Medulla oblongata (tissue), 1 donor: ENCODE data around the gene TMEM203.
A peak's percentile ranks its signal among the peaks of the same experiment; 100 is the strongest.

ENCODE experiments used
- DNase-seq: peaks from one replicate; pipeline ENCODE4 v3.0.0-alpha.2; 2015; ENCODE audit errors: extremely low spot score

The TMEM203 gene

DNA sequence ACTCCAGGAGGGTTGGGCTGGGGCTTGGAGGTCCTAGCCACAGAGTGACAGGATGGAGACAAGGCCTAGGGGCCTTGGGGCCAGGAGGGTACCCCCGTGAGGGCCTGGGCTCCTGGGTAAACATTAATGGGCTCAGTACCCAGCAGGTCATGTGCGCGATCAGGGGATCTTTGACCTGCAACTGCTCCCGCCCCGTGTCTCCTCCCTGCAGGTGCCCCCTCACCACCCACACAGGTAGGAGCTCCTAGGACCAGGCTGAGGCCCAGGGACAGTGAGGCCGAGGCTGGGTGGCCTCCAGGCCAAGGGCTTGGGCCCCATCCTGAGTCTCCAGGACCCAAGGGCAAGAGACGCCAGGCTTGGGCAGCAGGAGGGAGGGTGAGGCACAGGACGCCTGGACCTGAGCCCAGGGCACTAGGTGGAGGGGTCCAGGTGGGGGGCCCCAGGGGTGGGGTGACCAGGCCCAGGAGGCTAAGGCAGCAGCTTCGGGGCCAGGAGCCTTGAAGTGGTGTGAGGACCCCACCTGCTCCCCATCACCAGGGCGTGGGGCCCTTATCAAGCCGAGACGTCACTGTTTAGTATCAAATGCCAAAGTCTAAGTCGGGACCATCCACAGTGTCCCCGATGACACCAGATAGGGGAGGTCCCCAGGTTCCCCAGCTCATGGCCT is 25.4 kb upstream of the TMEM203 start, which contains the start of gene SLC34A3:
Gene SLC34A3, plus strand, starts transcription at position 197 of the 667 bp plus-strand sequence. CDS start 802 bp downstream, outside the sequence.
- DNase-seq = no peak

DNA sequence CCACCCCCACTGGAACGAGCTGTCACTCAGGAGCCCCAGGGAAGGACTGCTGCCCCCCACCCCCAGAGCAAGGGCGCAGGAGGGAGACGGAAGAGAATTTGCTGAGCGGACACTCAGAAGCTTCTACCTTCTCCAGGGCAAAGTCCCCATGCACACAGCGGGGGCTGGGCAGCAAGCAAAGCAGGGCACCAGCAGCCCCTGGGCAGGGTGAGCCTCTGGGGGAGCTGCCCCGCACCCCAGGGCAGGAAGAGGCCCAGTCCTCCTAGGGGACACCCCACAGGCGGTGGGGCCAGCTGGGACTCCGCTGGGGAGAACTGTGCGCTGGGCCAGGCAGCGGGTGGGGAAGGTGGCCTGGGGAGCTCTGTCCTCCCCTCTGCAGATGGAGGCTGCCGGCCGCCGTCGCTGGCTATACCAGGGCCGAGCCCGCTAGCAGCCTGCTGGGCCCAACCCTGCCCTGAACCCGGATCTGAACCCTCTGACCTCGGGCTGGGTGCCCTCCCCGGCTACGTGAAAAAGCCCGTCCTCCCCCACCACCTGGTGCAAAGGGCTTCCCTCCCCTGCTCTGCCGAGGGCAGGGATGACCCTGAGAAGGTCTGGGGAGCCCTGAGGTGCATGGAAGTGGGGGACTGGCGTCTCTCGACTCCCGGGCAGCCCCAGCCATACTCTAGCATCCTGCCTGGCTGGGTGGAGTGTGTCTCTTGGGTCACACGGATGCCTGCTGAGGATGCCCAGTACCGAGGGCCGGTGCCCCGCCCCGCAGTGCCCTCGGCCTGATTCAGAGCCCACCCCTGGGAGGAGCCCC is 24.7 kb upstream of the TMEM203 start:
- no peak for DNase-seq

DNA sequence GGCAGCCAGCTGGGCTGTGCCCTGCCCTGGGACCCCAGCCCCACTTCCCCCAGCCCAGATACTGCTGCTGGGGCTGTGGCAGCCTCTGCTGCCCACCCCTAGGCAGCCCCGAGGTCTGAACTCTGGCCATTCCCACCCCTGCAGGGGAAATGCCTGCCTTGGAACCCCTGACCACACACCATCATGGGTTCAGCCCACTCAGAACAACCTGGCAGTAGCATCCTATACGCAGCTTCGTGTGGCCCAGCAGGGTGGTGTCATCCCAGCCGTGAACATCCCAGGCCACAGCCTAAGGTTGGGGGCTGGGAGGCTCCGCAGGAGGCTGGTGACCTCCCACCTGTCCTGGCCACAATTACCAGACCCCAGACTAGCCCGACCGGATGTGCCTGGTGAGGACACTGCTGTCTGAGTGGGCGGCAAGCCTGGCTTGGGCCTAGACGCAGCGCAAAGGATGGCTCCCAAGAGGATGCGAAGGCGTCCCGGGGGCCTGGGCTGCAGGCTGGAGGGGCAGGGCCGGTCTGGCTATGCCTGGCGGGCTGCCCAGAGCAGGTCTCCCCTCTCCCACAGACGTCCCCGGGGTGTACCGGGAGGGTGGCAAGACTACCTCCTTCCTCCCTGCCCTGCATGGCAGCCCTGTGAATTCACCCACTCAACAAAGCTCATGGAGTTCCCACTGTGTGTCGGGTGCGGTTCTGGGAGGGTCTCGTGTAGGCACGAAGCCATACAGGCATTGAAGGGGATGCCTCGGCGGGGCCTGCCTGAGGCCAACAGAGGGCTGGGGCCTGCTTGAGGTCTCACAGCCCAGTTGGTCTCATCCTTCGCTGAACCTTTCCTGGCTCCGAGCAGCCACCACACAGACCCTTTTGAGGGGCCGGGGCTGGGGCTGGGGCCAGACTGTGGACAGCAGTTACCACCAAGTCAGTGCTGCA is 23.8 kb upstream of the TMEM203 start:
- DNase-seq = no peak

DNA sequence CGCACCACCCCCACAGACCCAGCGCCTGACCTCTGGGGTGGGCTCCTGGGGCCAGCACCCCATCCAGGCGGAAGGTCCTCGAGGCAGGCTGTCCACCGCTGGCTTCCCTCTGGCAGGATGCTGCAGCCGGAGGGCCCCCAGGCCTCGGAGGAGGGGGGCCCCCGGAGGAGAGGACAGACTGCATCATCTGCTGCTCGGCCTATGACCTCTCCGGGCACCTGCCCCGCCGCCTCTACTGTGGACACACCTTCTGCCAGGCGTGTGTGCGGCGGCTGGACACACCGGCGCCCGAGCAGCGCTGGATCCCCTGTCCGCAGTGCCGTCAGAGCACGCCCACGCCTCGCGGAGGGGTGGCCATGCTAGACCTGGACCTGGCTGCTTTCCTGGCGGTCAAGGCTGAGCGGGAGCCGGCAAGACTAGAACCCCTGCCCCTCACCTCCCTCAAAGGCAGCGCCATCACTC is 23.1 kb upstream of the TMEM203 start:
- DNase-seq = no peak

DNA sequence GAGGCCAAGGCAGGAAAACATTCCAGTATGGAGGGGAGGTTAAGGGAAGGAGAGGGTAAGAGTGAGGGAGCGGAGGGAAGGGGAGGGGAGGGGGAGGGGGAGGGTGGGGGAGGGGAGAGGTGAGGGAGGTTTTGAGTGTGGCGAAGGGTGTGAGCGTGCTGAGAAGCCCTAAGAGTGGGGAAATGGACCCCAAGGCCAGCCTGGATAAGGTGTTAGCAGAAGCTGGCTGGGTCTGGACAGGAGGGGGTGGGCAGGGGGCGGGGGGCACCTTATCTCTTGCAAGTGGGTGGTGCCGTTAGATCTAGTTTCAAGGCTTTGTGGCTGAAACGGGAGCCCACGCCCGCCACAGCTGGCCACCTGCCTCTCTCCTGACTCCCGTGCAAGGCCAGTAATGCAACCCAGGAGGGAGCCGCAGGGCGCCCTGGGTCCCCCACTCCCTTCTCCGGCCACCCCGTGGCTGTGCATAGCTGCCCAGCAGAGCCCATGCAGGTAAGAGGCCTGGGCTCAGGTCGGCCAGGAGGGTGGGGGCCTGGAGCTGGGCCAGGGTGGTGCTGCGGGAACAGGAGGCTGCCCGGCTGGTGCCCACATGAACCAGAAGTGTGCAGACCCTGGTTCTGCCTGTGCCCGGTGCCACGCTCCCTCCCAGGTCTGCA is 22.5 kb upstream of the TMEM203 start:
- DNase-seq = no peak

DNA sequence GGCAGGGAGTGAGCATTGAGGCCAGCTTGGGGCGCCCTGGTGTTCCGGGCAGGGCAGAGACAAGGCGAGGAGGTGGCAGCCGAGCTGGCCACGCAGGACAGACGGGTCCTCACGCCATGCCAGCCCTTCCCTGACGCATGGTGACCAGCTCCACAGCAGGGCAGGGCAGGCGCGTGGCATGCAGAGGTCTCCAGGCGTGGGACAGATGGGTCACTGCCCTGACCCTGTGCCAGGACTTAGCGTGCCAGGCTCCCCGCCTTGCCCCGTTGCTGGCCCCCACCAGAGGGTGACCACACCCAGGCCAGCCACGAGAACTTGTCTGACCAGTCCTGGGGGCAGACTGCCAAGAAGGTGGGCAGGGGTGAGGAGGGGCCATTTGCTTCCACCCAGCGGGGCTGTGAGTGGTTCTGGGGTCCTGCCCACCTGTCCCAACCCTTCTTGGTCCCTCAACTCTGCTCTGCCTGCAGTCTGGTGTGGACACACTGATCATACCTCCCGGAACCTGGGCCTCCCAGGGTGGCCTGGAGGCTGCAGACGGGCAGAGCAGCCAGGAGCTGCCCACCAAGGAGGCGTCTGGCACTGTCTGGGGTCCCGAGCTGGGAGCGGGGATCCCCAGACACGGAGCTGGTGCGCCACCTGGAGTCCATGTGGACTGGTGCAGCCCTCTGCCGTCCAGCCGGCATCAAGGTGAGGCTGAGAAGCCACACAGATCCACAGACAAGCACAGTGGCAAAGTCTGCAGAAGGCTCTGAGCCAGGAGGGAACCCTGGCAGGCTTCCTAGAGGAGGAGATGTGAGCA is 21.8 kb upstream of the TMEM203 start, which contains the start of gene RNF224:
Gene RNF224, plus strand, starts transcription at position 449 of the 799 bp plus-strand sequence. CDS start 834 bp downstream, outside the sequence.
- peak; percentile 71 for DNase-seq

DNA sequence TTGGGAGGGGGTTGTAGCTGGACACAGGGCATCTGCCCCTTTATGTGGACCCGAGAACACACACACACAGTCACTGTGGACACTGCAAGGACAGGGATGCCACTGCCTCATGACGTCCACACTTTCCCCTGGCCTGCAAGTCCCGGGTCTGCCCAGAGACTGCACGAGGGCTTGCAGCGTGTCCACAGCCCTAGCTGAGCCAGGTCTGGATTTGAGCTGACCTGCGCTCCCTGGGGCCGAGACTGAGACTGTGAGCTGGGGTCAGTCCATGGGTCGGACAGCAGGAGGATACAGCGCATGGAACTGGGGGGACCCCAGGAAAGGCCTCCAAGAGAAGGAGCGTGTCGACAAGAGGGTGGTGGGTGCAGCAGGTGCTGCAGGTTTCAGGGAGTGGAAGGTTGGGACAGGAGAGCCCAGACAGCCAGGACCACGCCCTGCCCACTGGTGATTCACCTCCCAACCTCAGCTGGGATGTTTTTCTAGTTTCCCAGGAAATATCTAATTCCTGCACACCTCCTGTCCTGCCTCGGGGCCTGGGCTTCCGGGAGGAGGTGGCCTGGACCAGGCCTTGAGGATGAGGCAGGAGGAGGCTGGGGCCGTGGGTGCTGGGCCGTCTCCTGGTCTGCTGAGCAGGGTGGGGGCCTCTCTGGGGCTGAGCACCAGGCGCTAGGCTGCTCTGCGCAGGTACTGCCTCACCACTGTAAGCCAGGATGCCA is 21.0 kb upstream of the TMEM203 start:
- DNase-seq = no peak

DNA sequence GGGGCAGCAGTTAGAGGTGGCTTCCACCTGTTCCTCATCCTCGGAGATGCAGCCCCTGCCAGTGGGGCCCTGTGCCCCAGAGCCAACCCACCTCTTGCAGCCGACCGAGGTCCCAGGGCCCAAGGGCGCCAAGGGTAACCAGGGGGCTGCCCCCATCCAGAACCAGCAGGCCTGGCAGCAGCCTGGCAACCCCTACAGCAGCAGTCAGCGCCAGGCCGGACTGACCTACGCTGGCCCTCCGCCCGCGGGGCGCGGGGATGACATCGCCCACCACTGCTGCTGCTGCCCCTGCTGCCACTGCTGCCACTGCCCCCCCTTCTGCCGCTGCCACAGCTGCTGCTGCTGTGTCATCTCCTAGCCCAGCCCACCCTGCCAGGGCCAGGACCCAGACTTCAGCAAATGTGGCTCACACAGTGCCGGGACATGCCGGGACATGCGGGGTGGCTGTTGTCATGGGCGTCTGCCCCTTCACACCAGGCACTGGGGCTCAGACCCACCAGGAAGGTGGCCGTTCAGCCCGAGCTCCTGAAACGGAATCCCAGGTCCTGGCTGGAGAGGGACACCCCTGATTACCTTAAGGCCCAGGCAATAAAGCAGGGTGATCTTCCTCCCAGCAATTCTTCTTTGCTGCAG is 20.4 kb upstream of the TMEM203 start:
- no peak for DNase-seq

DNA sequence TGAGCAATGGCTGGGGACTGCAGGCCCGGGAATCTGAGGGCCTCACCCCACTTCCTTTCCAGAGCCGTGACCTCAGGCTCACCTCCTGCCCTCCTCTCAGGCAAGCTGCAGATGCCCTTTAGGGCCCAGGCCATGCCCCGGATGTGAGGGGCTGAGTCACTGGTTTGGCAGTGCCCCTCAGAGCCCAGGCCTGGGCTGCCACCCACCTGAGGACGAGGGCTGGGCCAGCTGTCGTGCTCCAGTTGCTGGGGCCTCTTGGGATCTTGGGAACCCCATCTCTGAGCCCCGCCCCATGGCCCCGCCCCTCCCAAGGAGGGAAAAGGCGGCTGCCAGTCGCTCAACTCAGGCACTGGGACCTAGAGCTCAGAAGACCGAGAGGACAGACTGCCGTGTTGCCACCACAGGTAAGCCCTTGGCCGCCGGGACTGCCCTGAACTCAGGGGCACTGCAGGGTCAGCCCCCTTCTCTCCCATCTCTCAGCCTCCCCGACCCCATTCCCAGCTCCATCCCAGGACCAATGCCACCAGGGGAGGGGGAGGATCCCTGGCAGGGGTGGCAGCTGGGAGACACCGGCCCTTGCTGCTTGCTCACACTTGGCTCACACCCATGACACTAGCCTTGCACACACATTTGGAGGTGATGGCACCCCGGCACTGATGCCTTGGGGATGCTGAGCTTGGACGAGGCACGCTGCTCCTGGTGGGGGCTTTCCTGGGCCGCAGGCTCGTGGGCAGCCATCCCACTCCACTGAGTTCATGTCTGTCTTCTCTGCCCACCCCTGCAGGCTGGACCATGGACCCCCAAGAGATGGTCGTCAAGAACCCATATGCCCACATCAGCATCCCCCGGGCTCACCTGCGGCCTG is 19.6 kb upstream of the TMEM203 start, which contains the start of gene CYSRT1:
Gene CYSRT1, plus strand, starts transcription at position 345 of the 865 bp plus-strand sequence. Its CDS starts 448 bp downstream, at position 793.
- DNase-seq = no peak

DNA sequence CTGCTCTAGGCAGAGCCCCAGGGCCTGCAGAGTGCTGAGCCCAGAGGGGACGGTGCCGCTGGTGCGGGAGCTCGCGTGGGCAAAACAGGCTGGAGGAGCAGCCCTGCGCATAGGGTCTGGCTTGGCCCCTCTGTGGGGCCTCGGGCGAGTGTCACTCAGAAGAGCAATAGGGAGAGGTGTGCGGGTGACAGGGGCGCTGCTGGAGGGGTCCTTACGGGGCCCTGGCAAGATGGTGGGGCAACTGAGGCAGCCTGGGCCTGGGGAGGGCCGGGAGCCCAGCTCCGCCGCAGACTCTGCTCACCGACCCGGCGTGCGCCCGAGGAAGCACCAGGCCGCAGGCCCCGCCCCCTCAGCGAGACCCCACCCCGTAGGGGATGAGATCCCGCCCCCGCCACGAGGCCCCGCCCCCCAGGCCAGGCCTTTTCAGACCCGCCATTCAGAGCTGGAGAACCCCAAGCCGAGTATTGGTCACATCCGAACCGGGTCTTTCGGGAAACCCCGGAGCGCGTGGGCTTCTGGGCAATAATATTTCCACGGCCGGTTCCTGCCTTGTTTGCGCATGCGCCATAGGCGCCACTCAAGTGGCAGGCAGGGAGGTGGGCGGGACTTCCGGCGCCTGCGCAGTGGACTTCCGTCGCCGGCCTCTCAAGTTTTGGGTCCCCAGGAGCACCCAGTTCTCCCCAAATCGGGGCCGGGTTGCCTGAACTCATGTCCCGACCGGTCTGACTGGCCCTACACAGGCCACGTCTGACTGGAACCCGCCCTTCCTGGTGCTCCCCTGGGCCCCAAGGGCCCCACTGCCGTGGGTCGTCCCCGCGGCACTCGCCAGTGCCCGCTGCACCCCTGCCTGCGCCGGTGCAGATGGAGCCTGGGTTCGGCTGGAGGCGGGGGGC is 17.9 kb upstream of the TMEM203 start:
- peak; percentile 98 for DNase-seq

DNA sequence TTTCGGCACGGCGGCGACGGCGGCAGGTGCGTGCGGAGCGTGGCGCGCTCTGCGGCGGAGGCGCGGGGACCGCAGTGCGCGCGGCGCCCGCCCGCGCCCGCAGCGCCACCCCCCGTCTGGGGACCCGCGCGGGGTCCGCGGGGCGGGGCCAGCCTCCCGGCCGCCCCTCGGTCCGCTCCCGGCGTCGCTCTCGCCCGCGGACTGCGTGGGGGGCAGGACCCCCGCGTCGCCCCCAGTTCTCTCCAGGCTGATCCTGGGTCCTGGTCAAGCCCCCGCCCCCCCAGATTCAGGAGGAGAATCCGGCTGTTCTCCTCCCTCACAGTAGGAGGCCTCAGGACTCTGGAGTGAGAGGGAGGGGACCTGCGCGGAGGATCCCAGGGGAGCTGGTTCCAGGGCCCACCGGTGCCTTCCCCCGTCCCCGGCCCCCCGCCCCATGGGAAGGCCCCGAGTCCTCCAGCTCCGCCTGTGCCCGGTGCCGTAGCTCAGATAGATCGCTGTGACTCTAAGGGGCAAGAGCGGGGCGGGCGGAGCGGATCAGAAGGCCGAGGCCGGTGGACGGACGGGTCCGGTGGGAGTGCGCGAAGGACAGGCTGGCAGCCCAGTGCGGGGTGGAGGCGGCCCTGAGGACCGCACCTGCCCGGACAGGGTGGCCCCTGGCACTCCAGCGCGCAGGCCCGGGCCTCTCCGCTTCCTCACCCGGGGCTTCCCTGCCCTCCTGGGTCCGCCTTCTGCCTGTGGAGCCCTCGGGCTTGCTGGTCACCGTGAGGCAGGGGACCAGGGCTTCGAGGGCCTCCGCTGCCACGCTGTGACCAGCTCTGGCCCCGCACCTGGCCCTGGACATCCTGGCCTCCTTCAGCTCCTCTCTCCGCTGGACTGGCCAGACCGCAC is 17.0 kb upstream of the TMEM203 start, which contains the start of gene RNF208:
Gene RNF208, minus strand, starts transcription at position 51 of the 888 bp plus-strand sequence. CDS start 1,028 bp downstream, outside the sequence.
- no peak for DNase-seq

DNA sequence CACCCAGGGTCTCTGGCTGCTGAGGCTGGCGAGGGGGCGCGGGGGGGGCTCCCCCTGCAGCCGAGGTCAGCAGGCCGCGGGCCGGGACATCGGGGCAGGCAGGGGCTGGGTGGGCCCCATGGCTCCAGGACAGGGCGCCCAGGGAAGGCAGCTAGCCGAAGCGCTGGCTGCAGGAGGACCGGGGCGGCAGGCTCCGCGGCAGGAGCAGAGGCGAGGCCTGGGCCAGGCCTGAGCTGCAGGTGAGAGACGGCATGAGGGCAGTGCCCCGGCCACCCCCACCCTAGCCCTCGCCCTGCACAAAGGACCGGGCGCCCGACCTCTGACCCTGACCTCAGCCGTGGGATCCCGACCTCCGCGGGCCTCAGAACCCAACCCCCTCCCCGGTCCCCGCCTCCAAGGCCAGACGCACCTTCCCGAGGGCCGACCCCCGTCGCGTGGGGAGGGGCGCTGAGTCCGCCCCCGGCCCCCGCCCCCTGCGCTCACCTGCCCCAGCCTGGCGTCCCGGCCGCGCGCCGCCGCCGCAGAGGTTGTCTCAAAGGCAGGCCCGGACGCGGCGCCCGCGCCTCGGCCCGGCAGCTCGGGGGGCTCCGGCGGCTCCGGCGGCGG is 16.2 kb upstream of the TMEM203 start:
- DNase-seq = no peak

DNA sequence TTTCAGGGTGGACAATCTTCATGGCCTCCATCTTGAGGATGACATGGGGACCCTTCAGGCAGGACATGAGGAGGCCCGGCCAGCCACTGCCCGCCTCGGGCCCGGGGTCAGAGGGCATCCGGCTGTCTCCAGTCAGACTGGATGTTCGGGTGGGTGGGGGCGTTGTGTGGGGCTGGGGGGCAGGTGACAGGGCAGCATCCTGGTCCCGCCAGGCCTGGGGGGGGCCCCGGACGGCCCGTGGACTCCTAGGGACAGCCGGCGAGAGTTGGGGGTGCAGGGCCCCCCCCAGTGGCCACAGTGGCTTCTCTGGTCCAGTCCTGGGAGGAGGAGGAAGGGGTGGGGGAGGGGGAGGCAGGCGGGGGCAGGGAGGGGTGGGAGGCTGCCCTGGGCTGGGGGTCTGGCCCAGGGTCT is 15.7 kb upstream of the TMEM203 start:
- no peak for DNase-seq

DNA sequence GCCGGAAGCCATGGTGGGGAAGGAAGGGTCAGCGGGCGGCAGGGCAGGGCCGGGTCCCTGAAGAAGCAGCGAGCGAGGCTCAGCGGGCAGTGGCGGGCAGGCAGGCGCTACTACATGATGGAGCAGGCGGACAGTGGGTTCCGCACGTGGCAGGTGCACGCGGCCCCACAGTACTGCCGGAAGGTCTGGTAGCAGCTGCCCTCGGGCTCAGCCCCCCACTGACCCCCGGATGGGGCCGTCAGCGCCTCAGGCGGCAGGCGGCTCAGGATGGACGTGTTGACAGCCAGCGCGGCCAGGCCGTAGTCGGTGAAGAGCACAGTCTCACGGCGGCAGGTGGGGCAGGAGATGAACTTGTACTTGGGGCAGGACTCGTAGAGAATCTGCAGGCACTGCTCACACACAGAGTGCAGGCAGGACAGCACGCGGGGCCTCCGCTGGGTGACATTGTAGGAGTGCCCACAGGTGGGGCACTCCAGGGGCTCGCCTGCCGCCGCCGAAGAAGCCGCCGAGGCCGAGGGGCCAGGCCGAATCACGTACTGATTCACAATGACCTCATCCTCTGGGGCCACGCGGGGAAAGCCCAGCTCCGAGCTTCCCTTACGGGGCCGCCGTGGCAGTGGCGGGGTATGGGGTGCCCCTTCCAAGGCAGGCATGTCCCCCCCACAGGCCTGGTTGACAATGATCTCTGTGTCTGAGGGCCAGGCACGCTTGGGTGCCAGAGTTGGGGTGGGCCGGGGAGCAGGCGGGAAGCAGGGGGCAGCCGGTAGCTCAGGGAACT is 15.1 kb upstream of the TMEM203 start:
- DNase-seq = no peak
